HepG2 (cell line): ENCODE measurements around the gene MAP2K3. TPM values are rescaled to one million over a fixed set of nuclear protein-coding genes. Genes with fewer than 3 reads are reported as not detected.

Experiments used
- ATAC-seq: fragments of 200-7000 bp; cut with Tn5 transposase; 3 replicates; pipeline ENCODE4 v1.9.1; 2020; ENCODE audit warnings: mild to moderate bottlenecking, moderate library complexity
- BruUV-seq: library from RNA; stranded (reverse); fragments of 400-500 nt; replicated peaks from 2 replicates; lab custom pipeline; 2021; lab: Mats Ljungman, UMichigan
- CTCF ChIA-PET: fragments of 300-600 bp; formaldehyde crosslinking; extraction: SDS; loops from one replicate; lab custom pipeline; 2021; ENCODE audit warnings: low total read pairs, inconsistent platforms, low intra/inter-chr PET ratio; lab: Yijun Ruan, JAX
- POLR2A ChIA-PET: fragments of 350-600 bp; sonication (Branson Sonifier 250); formaldehyde crosslinking; loops from one replicate; lab custom pipeline; 2020; ENCODE audit warnings: antibody characterized with exemption, inconsistent platforms; lab: Yijun Ruan, JAX
- DNase-seq: peaks from one replicate; pipeline ENCODE4 v3.0.0-alpha.2; 2015; ENCODE audit warnings: low spot score
- FAIRE-seq: peaks from 3 replicates; lab custom pipeline; 2011; peaks lifted over from hg19 to GRCh38; lab: Jason Lieb, UNC
- H2AFZ ChIP-seq: one replicate; pipeline ENCODE4 v1.6.1; 2011; ENCODE audit warnings: low read length, inconsistent platforms
- H3K27ac ChIP-seq: fragments of 300-600 bp; 3 replicates; pipeline ENCODE4 v1.8.0; 2011; ENCODE audit warnings: mixed run types, mild to moderate bottlenecking, mixed read lengths, low read length, inconsistent platforms; ENCODE audit not compliant: insufficient read depth; ENCODE audit errors: extremely low read length
- H3K27me3 ChIP-seq, 2 experiments: fragments of 200-600 bp in 1 of 2; 2 replicates in 1 of 2; 3 replicates in 1 of 2; pipeline versions ENCODE4 v1.6.0 to v1.8.0; 2011; ENCODE audit warnings: low read length in 2 of 2, mild to moderate bottlenecking in 2 of 2, moderate library complexity in 2 of 2, inconsistent platforms in 1 of 2; ENCODE audit not compliant: insufficient read depth in 2 of 2, control insufficient read depth in 1 of 2
- H3K36me3 ChIP-seq, 2 experiments: fragments of 200-600 bp in 1 of 2; replicated peaks in 1 of 2; 2 replicates in 1 of 2; 3 replicates in 1 of 2; pipeline versions ENCODE4 v1.5.1 to v1.8.0; 2011; ENCODE audit warnings: low read length in 2 of 2, inconsistent platforms in 1 of 2; ENCODE audit not compliant: insufficient read depth in 2 of 2, control insufficient read depth in 1 of 2
- H3K4me1 ChIP-seq: 2 replicates; pipeline ENCODE4 v1.5.1; 2012; ENCODE audit warnings: low read length, inconsistent platforms; ENCODE audit not compliant: insufficient read depth
- H3K4me2 ChIP-seq: 2 replicates; pipeline ENCODE4 v1.6.0; 2011; ENCODE audit warnings: low read depth, low read length, inconsistent platforms
- H3K4me3 ChIP-seq, 3 experiments: fragments of 200-600 bp in 1 of 3; sonication (generic), shearing (Covaris generic) in 1 of 3; replicated peaks in 1 of 3; 2 replicates each; pipeline ENCODE4 v1.5.1; 2011 to 2016; ENCODE audit warnings: low read length in 3 of 3, inconsistent platforms in 2 of 3, low read depth in 2 of 3, mild to moderate bottlenecking in 2 of 3, control low read depth in 1 of 3, mixed read lengths in 1 of 3; ENCODE audit not compliant: insufficient read depth in 1 of 3
- H3K79me2 ChIP-seq: one replicate; pipeline ENCODE4 v1.6.1; 2011; ENCODE audit warnings: low read length, inconsistent platforms; ENCODE audit not compliant: insufficient read depth
- H3K9ac ChIP-seq: 2 replicates; pipeline ENCODE4 v1.6.0; 2011; ENCODE audit warnings: mild to moderate bottlenecking, low read depth, low read length, inconsistent platforms; ENCODE audit not compliant: insufficient read depth
- H3K9me3 ChIP-seq: 2 replicates; pipeline ENCODE4 v1.5.1; 2012; ENCODE audit warnings: mild to moderate bottlenecking, low read length
- H4K20me1 ChIP-seq: 2 replicates; pipeline ENCODE4 v1.6.0; 2011; ENCODE audit warnings: inconsistent platforms, mild to moderate bottlenecking, low read length, moderate library complexity; ENCODE audit not compliant: insufficient read depth
- REPIN1 ChIP-seq: sonication (generic); formaldehyde crosslinking; IDR thresholded peaks from 2 replicates; pipeline ENCODE4 v1.8.0; 2022; ENCODE audit warnings: missing genetic modification reagents, low read depth, mild to moderate bottlenecking, borderline replicate concordance
- SETDB1 ChIP-seq: sonication (generic); formaldehyde crosslinking; IDR thresholded peaks from 2 replicates; pipeline ENCODE4 v1.5.1; 2020; ENCODE audit warnings: missing genetic modification reagents, mild to moderate bottlenecking, borderline replicate concordance
- WGBS: methylation state at CpG from one replicate; pipeline ENCODE4 v1.1.6; 2017; ENCODE audit warnings: low lambda C conversion rate; 5-methylcytosine and 5-hydroxymethylcytosine counted together
- in situ Hi-C: cut with HindIII; loops from 2 replicates; pipeline ENCODE4 v1.10.0; 2017; ENCODE audit warnings: low pct_unique_long_range_greater_than_20kb; ENCODE audit not compliant: extremely low pct_ligation_motif_present
- intact Hi-C: fragments of 100-400 bp; cut with micrococcal nuclease; formaldehyde crosslinking; loops from one replicate; pipeline ENCODE4 v1.10.0; 2022; ENCODE audit not compliant: unreplicated experiment
- polyA plus RNA-seq, 8 experiments: library from polyadenylated mRNA; depleted of rRNA in 3 of 8; stranded (reverse) in 7 of 8; unstranded in 1 of 8; fragments of >200 nt; fragmentation: Illumina TruSeq in 4 of 8; extraction: Trizol in 4 of 8; gene quantifications; 2 replicates each; pipeline versions ENCODE4 v1.2.1 to v1.2.3, GENCODE V29; 2011 to 2016; ENCODE audit warnings: low read depth in 4 of 8, missing spikeins in 1 of 8, mixed read lengths in 1 of 8; ENCODE audit not compliant: insufficient read depth in 1 of 8
- total RNA-seq, 5 experiments: library from RNA; depleted of rRNA; stranded (reverse); fragments of >200 nt; fragmentation: Illumina TruSeq; extraction: Trizol; gene quantifications; 2 replicates each; pipeline ENCODE4 v1.2.3, GENCODE V29; 2016; ENCODE audit warnings: low read depth in 1 of 5
- TF ChIP-seq, protein P1 (sequence below): sonication (generic); formaldehyde crosslinking; IDR thresholded peaks from 2 replicates; pipeline ENCODE4 v1.4.0; 2020; ENCODE audit warnings: mild to moderate bottlenecking, missing genetic modification reagents, borderline replicate concordance
- TF ChIP-seq, protein P2 (sequence below): sonication (generic); formaldehyde crosslinking; IDR thresholded peaks from 2 replicates; pipeline ENCODE4 v1.8.0; 2022; ENCODE audit warnings: missing genetic modification reagents, mild to moderate bottlenecking, inconsistent platforms, borderline replicate concordance
- TF ChIP-seq, protein P3 (sequence below): sonication (generic); formaldehyde crosslinking; IDR thresholded peaks from 2 replicates; pipeline ENCODE4 v1.4.0; 2020; ENCODE audit warnings: mild to moderate bottlenecking, missing genetic modification reagents
- TF ChIP-seq, protein P4 (sequence below): IDR thresholded peaks from 2 replicates; pipeline ENCODE4 v1.4.0; 2020; ENCODE audit warnings: mild to moderate bottlenecking, missing genetic modification reagents
- TF ChIP-seq, protein P5 (sequence below): sonication (generic); formaldehyde crosslinking; IDR thresholded peaks from 2 replicates; pipeline ENCODE4 v1.4.0; 2020; ENCODE audit warnings: mild to moderate bottlenecking, missing genetic modification reagents

The MAP2K3 gene
- total and polyA plus RNA-seq, 2 of the 13 experiments (the other 11 are each of a cell fraction or from before 2014, with no cell fraction given), result 20.5 to 27.4 TPM

DNA sequence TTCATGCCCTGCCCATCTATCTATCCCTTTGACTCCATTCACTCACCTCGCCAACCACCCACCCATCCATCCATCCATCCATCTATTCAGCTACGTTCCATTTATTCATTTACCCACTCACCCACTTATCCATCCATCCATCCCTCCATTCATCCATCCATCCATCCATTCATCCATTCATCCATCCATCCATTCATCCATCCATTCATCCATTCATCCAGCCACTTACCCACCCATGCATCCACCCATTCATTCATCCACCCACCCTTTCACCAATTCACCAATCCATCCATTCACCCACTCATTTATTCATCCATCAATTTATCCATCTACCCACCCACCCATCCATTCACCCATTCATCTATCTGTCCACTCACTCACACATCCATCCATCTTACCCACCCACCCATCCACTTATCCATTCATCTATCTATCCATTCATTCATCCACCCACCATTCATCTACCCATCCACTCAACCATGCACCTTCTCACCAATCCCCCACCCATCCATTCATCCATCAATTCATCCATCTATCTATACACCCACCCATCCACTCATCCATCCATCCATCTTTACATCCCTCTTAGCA lies 72.1 kb downstream of the MAP2K3 start:
- POLR2A ChIA-PET, result no interaction called here
- ATAC-seq (no peak), DNase-seq (no peak), FAIRE-seq (no peak)
- in situ Hi-C loops (no loop called here), intact Hi-C loops (no loop called here)
- no peak overlapping the region for H3K4me2 ChIP-seq
- BruUV-seq, result no TSS peak
- H3K9ac ChIP-seq, result no peak overlapping the region
- no peak overlapping the region for H3K4me3 ChIP-seq
- no peak overlapping the region for H2AFZ ChIP-seq
- H3K79me2 ChIP-seq, result no peaks in the 10 kb centered on the region
- no peak overlapping the region for H3K27ac ChIP-seq
- CTCF ChIA-PET, result no interaction called here
- 8% methylated on average over 2 of the region's 2 CpGs for WGBS
- TF ChIP-seq, protein P1, sequence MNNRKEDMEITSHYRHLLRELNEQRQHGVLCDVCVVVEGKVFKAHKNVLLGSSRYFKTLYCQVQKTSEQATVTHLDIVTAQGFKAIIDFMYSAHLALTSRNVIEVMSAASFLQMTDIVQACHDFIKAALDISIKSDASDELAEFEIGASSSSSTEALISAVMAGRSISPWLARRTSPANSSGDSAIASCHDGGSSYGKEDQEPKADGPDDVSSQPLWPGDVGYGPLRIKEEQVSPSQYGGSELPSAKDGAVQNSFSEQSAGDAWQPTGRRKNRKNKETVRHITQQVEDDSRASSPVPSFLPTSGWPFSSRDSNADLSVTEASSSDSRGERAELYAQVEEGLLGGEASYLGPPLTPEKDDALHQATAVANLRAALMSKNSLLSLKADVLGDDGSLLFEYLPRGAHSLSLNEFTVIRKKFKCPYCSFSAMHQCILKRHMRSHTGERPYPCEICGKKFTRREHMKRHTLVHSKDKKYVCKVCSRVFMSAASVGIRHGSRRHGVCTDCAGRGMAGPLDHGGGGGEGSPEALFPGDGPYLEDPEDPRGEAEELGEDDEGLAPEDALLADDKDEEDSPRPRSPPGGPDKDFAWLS (CRISPR knock-in tag), result no peak
- TF ChIP-seq, protein P2, sequence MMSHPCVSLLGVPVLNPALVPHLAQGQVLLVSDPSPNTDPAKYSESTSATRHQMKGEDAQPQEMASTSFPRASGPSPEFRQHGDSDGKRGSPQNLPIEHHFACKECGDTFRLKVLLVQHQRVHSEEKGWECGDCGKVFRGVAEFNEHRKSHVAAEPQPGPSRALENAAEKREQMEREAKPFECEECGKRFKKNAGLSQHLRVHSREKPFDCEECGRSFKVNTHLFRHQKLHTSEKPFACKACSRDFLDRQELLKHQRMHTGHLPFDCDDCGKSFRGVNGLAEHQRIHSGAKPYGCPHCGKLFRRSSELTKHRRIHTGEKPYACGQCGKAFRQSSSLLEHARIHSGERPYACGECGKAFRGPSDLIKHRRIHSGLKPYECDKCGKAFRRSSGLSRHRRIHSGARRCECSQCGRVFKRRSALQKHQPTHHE (CRISPR knock-in tag), result no peak
- TF ChIP-seq, protein P3, sequence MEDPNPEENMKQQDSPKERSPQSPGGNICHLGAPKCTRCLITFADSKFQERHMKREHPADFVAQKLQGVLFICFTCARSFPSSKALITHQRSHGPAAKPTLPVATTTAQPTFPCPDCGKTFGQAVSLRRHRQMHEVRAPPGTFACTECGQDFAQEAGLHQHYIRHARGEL (CRISPR knock-in tag), result no peak
- no peak for TF ChIP-seq REPIN1 (CRISPR knock-in tag)
- TF ChIP-seq SETDB1 (CRISPR knock-in tag), result no peak
- TF ChIP-seq, protein P4, sequence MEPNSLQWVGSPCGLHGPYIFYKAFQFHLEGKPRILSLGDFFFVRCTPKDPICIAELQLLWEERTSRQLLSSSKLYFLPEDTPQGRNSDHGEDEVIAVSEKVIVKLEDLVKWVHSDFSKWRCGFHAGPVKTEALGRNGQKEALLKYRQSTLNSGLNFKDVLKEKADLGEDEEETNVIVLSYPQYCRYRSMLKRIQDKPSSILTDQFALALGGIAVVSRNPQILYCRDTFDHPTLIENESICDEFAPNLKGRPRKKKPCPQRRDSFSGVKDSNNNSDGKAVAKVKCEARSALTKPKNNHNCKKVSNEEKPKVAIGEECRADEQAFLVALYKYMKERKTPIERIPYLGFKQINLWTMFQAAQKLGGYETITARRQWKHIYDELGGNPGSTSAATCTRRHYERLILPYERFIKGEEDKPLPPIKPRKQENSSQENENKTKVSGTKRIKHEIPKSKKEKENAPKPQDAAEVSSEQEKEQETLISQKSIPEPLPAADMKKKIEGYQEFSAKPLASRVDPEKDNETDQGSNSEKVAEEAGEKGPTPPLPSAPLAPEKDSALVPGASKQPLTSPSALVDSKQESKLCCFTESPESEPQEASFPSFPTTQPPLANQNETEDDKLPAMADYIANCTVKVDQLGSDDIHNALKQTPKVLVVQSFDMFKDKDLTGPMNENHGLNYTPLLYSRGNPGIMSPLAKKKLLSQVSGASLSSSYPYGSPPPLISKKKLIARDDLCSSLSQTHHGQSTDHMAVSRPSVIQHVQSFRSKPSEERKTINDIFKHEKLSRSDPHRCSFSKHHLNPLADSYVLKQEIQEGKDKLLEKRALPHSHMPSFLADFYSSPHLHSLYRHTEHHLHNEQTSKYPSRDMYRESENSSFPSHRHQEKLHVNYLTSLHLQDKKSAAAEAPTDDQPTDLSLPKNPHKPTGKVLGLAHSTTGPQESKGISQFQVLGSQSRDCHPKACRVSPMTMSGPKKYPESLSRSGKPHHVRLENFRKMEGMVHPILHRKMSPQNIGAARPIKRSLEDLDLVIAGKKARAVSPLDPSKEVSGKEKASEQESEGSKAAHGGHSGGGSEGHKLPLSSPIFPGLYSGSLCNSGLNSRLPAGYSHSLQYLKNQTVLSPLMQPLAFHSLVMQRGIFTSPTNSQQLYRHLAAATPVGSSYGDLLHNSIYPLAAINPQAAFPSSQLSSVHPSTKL, result no peak
- TF ChIP-seq, protein P5, sequence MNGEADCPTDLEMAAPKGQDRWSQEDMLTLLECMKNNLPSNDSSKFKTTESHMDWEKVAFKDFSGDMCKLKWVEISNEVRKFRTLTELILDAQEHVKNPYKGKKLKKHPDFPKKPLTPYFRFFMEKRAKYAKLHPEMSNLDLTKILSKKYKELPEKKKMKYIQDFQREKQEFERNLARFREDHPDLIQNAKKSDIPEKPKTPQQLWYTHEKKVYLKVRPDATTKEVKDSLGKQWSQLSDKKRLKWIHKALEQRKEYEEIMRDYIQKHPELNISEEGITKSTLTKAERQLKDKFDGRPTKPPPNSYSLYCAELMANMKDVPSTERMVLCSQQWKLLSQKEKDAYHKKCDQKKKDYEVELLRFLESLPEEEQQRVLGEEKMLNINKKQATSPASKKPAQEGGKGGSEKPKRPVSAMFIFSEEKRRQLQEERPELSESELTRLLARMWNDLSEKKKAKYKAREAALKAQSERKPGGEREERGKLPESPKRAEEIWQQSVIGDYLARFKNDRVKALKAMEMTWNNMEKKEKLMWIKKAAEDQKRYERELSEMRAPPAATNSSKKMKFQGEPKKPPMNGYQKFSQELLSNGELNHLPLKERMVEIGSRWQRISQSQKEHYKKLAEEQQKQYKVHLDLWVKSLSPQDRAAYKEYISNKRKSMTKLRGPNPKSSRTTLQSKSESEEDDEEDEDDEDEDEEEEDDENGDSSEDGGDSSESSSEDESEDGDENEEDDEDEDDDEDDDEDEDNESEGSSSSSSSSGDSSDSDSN (CRISPR knock-in tag), result no peak
- H3K9me3 ChIP-seq, result no peaks in the 10 kb centered on the region
- peaks cover 3 to 19% of the 10 kb centered on the region in 2 experiments; a peak in 3 of 5 replicates for H3K27me3 ChIP-seq
- no peaks in the 10 kb centered on the region for H3K36me3 ChIP-seq
- H3K4me1 ChIP-seq, result no peaks in the 10 kb centered on the region
- no peaks in the 10 kb centered on the region for H4K20me1 ChIP-seq
